Choroid plexus epithelial cell (primary cell): ENCODE data around the gene DMXL2.

Source experiments
- DNase-seq: peaks from one replicate; pipeline ENCODE4 v3.0.0-alpha.2; 2010; ENCODE audit warnings: low read depth
- H3K4me3 ChIP-seq: 2 replicates; pipeline ENCODE4 v1.5.1; 2011; ENCODE audit warnings: low read depth, mild to moderate bottlenecking, control low read depth, low read length, moderate library complexity
- TF ChIP-seq, protein P1 (sequence below): conservative IDR thresholded peaks from 2 replicates; pipeline ENCODE4 v1.5.1; 2011; ENCODE audit warnings: low read depth, mild to moderate bottlenecking, control low read depth, inconsistent platforms, low read length, moderate library complexity

Gene DMXL2

DNA sequence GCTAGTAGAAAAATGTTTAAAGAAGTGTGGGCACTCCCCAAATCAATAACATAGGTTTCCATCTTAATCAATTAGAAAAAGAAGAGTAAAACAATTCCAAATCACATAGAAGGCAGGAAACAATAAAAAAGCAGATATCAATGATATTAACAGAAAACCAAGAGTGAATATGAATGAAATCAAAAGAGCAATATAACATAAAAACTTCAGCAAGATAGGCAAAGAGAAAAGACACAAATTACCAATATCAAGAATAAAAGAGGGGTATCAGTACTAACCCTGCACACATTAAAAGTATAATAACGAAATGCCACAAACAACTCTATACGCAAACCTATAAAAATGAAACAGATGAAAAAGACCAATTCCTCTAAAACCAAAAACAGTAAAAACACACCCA, 19.6 kb downstream of the DMXL2 start:
- DNase-seq, result no peak
- TF ChIP-seq, protein P1, sequence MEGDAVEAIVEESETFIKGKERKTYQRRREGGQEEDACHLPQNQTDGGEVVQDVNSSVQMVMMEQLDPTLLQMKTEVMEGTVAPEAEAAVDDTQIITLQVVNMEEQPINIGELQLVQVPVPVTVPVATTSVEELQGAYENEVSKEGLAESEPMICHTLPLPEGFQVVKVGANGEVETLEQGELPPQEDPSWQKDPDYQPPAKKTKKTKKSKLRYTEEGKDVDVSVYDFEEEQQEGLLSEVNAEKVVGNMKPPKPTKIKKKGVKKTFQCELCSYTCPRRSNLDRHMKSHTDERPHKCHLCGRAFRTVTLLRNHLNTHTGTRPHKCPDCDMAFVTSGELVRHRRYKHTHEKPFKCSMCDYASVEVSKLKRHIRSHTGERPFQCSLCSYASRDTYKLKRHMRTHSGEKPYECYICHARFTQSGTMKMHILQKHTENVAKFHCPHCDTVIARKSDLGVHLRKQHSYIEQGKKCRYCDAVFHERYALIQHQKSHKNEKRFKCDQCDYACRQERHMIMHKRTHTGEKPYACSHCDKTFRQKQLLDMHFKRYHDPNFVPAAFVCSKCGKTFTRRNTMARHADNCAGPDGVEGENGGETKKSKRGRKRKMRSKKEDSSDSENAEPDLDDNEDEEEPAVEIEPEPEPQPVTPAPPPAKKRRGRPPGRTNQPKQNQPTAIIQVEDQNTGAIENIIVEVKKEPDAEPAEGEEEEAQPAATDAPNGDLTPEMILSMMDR, result no peak
- no peak overlapping the region for H3K4me3 ChIP-seq

DNA sequence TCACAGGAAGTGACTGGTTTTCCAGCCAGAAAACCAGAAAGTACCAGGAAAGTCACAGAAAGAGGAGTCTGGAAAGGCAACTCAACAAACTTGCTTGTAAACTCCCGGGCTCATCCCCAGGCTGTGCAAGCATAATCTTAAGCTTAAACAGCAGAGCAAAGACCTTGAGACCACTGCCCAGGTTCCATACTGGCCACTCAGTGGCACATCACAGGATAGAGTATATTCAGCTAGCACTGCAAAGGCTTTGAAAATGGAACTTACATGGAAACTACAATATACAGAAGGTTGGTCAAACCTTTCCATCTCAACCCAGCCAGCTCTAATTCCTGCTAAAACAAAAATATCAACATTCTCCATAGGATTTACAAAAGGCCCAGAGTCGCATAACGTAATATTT, 20.1 kb downstream of the DMXL2 start:
- TF ChIP-seq, protein P1, result no peak
- DNase-seq, result no peak
- H3K4me3 ChIP-seq, result no peak overlapping the region

DNA sequence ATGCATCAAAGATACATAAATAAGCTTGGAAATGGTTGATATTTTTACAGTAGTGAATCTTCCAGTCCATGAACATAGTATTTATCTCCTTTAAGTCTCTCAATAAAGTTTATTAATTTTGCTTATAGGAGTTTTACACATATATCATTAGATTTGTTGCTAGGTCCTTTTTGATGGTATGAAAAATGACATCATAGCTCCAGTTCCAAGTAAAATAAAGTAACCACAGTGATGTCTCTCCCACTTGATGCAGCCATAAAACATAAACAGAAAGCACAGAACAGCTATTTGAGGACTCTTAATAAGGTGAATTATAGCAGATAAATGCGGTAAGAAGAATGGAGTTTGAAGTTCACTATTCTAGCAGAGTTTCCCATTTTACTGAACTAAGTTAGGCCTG, 20.8 kb downstream of the DMXL2 start:
- H3K4me3 ChIP-seq, result no peak overlapping the region
- TF ChIP-seq, protein P1, result no peak
- no peak for DNase-seq

DNA sequence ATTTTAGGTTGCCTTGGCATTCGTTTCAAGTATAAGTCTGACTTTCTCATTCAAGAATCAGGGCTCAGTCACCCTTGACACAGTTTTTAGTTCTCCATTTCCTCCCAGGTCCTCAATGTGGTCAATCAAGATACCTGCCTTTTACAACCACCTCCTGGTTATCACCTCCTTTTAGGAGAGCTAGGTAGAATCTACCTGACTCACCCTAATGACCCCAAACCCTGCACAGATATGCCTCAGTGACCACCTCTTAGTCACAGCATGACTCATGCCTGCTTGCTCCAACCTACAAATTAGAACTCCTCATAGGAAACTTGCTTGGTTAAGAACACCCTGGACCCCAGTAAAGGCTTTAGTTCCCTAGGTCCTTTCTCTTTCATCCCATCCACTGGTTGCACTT, 22.5 kb downstream of the DMXL2 start:
- TF ChIP-seq, protein P1, result no peak
- no peak for DNase-seq
- H3K4me3 ChIP-seq, result no peak overlapping the region

DNA sequence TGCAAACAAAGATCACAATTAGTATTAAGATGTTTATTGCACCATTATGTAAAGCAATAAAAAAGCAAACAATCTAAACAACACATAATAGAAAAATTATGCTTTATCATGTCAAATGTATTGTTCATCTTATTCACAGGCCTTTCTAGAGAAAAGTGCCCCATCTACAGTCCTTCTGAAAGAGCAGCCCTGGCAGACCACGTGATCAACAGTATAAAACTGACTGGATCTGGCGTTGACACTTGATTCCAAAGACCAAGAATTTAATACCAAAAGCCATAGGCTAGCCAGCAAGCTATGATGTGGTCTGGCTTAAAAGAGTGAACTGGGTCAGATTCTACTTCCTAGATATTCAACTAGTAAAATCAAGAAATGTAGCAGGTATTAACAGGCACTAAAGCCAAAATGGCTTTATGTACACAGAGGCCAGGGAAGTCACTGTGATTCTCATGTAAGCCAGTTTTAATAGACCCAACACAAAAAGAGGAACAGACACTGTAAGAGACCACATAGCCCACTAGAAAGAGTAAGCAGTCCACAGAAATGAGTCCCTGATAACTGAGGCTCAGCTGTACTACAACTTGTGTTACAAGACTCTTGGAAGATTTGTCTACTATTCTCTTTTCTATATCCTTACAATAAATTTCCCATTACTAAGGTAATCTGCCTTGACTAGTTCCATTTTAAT, 32.5 kb downstream of the DMXL2 start:
- H3K4me3 ChIP-seq, result no peak overlapping the region
- DNase-seq, result peak; percentile 17
- TF ChIP-seq, protein P1, result peak; percentile 22

- DNase-seq, result no peak
- H3K4me3 ChIP-seq, result no peak overlapping the region
- TF ChIP-seq, protein P1, result no peak
Measured at GRCh38 chr15:51588966-51589365, 33.6 kb downstream of the DMXL2 start.

DNA sequence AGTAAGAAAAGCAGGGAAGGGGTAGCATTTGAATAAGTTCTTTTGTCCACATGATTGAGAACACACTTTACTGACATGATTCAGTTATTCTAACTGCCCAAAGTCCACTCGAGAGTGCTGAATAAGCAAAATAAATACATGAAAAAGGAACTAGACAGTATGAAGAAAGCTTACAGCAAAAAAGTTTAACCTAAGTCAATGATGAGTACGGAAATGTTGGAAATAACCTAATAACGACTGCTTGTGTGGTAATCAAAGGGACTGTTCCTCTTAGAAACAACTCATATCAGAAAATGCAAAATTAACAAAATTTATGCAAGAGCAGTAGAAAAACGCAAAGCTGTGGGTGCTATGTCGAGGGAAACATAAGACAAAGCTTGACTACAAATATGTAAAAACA, 36.6 kb downstream of the DMXL2 start:
- H3K4me3 ChIP-seq, result no peak overlapping the region
- no peak for DNase-seq
- TF ChIP-seq, protein P1, result no peak
